ENCODE measurements around the gene PLCB4.

- TF ChIP-seq POLR2AphosphoS5 (IDR thresholded peaks at IDR 0.05; ENCODE audit: borderline replicate concordance, low read depth, low read length) (no peak), EZH2 (IDR thresholded peaks at IDR 0.05) (no peak)
Observed at GRCh38 chr20:9243986-9244385, 175.1 kb downstream of the PLCB4 start.
